Activated T-helper 1 cell treated with anti-CD3 and anti-CD28 coated beads, Interleukin-12 subunit alpha, Interleukin-12 subunit beta, Interleukin-2, Interleukin-4 antibody, amounts not matched to agents 30 ng/mL and 10 ng/mL and 1 ng/mL, durations not matched to agents 14 hours and 24 hours and 36 hours (primary cell): ENCODE data around the gene DNAJC6. TPM values are rescaled to one million over a fixed set of nuclear protein-coding genes. Genes with fewer than 3 reads are reported as not detected.
"Not testable (repeated sequence)": the region's sequence is repeated elsewhere in the genome, so short reads cannot be mapped to it uniquely, and the experiment has no call there.

Experiments used
- DNase-seq: peaks from one replicate; pipeline ENCODE4 v3.0.0; 2021; ENCODE audit warnings: low spot score
- H3K27ac Mint-ChIP-seq: one replicate; pipeline ENCODE4 v1.8.0; 2021; ENCODE audit warnings: mild to moderate bottlenecking, mixed read lengths
- H3K27me3 Mint-ChIP-seq: one replicate; pipeline ENCODE4 v1.8.0; 2022; ENCODE audit warnings: mild to moderate bottlenecking, moderate library complexity, mixed read lengths; ENCODE audit not compliant: insufficient read depth
- H3K36me3 Mint-ChIP-seq: one replicate; pipeline ENCODE4 v1.8.0; 2021; ENCODE audit warnings: low read depth, mixed read lengths
- H3K4me1 Mint-ChIP-seq: one replicate; pipeline ENCODE4 v1.8.0; 2021; ENCODE audit warnings: low read depth, mixed read lengths
- H3K4me3 Mint-ChIP-seq: one replicate; pipeline ENCODE4 v1.8.0; 2021; ENCODE audit warnings: mild to moderate bottlenecking, moderate library complexity, mixed read lengths
- H3K9me3 Mint-ChIP-seq: one replicate; pipeline ENCODE4 v1.8.0; 2021; ENCODE audit warnings: mixed read lengths
- intact Hi-C: fragments of 100-400 bp; cut with micrococcal nuclease; formaldehyde crosslinking; loops from one replicate; pipeline ENCODE4 v1.15.1; 2024
- total RNA-seq: library from RNA; stranded (reverse); gene quantifications from 2 replicates; pipeline ENCODE4 v1.2.3, GENCODE V29; 2022

Gene DNAJC6
- total RNA-seq, 1 donor from 2014 or later = 4.4 TPM

DNA sequence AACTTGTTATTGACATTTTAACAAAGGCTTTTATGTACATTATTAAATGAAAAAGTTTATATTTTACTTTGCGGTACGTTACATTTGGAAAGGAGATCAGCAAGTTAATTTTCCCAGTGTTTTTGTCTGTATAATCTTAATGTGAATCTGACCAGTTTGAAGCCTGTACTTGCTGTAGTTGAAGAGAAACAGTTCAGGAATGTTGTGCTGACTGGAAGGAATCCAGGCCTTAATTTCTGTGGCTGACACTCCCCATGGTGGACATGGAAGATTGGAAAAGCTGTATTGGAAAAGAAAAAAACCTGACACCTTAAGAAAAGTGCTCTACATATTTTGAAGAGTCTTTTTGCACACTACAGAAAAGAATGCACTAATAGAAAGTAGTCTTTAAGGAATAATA lies 126.6 kb downstream of the DNAJC6 start:
- Mint-ChIP-seq H3K4me3 (no peak overlapping the region), H3K9me3 (no peaks in the 10 kb centered on the region), H3K27me3 (no peaks in the 10 kb centered on the region), H3K36me3 (peaks cover 20% of the 10 kb centered on the region), H3K4me1 (peaks cover 20% of the 10 kb centered on the region), H3K27ac (no peak overlapping the region)
- no peak for DNase-seq
- intact Hi-C loops = no loop called here

- H3K36me3 Mint-ChIP-seq = peaks cover 12% of the 10 kb centered on the region
- H3K27me3 Mint-ChIP-seq = no peaks in the 10 kb centered on the region
- no peak overlapping the region for H3K27ac Mint-ChIP-seq
- DNase-seq = no peak
- H3K4me1 Mint-ChIP-seq = peaks cover 5% of the 10 kb centered on the region
- no peak overlapping the region for H3K4me3 Mint-ChIP-seq
- no peaks in the 10 kb centered on the region for H3K9me3 Mint-ChIP-seq
- intact Hi-C loops = no loop called here
Observed at GRCh38 chr1:65437616-65438015, 128.3 kb downstream of the DNAJC6 start.

DNA sequence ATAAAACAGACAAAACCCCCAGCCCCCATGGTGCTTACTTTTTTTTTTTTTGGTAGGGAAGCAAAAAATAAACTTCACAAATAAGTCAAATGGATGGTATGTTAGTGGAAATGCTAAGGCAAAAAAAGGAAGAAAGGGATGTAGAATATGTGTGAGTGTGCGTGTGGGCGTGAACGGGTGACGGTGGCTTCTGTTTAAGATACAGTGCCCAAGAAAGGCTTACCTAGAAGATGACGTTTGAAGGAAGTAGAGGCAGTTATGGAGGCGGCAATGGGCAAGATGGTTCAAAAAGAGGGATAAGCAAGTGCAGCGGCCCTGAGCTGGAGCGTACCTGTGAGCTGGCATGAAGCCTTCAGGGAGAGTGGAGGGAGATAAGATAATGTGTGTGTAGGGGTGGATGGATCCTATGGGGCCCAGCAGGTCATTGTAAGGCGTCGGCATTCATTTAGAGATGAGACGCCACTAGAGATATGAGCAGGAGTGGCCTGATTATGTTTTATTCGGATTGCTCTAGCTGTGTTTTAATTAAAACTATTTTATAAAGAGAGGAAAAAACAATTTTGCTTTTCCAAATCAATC lies 131.1 kb downstream of the DNAJC6 start:
- Mint-ChIP-seq H3K4me3 (no peak overlapping the region), H3K36me3 (peaks cover 3% of the 10 kb centered on the region), H3K27ac (no peak overlapping the region), H3K27me3 (no peaks in the 10 kb centered on the region), H3K4me1 (no peaks in the 10 kb centered on the region), H3K9me3 (no peaks in the 10 kb centered on the region)
- no peak for DNase-seq
- intact Hi-C loops = no loop called here

DNA sequence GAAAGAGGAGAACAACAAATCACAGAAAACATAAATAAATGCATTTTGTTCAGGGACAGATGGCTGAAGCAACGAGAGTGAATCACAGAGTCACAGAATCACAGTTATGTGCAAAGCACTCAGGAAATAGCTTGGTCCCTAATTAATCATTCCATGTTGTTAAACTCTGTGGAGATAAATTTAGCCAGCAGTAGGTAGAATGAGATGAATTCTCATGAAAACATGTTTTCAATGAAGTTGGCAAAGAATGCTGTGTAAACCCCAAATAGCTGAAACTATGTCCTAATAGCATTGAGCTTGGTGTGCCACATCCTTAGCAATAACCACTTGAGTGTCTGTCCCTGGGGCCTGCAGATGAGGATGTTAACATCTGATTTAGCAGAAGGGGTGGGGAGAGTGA lies 131.6 kb downstream of the DNAJC6 start:
- Mint-ChIP-seq H3K36me3 (peaks cover 3% of the 10 kb centered on the region), H3K27me3 (no peaks in the 10 kb centered on the region), H3K27ac (no peak overlapping the region), H3K4me1 (no peaks in the 10 kb centered on the region), H3K4me3 (no peak overlapping the region), H3K9me3 (no peaks in the 10 kb centered on the region)
- DNase-seq = no peak
- intact Hi-C loops = no loop called here

DNA sequence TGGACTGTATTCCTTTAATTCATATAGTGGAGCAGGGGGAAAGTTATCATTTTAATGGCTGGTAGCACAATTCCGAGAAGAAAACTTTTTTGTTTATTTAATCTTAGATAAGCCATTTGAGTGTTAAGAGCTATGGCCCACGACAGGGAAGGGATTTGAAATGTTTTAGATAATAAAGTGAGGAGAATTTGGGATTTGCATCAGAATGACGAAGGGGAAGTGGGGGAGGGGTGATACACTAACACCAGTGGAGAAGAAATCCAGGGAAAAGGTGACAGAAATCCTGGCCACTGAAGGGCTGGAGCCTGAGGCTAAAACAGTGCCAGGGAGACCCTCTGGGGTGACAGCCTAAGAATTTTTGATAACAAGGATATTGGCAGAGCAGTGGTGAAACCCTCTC lies 132.1 kb downstream of the DNAJC6 start:
- Mint-ChIP-seq H3K9me3 (no peaks in the 10 kb centered on the region), H3K4me1 (no peaks in the 10 kb centered on the region), H3K27ac (no peak overlapping the region), H3K27me3 (no peaks in the 10 kb centered on the region), H3K4me3 (no peak overlapping the region), H3K36me3 (no peaks in the 10 kb centered on the region)
- no peak for DNase-seq
- intact Hi-C loops = no loop called here

DNA sequence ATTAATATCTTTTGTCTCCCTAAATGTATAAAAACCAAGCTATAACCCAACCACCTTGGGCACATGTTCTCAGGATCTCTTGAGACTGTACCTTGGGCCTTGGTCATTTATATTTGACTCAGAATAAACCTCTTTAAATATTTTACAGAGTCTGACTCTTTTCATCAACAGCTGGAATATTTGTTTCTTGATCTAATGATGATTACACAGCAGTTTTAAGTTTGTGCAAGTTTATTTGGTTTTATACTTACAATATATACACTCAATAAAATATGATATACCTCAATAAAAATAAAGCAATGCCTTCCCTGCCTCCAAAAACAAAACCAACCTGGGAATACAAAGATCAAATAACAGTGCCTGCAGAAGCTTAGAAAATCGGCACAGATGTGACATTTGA lies 133.1 kb downstream of the DNAJC6 start:
- no peaks in the 10 kb centered on the region for H3K36me3 Mint-ChIP-seq
- no peaks in the 10 kb centered on the region for H3K9me3 Mint-ChIP-seq

GRCh38 chr1:65443647-65444046 lies 134.3 kb downstream of the DNAJC6 start:
- Mint-ChIP-seq H3K9me3 (no peaks in the 10 kb centered on the region), H3K4me1 (no peaks in the 10 kb centered on the region), H3K27me3 (no peaks in the 10 kb centered on the region), H3K36me3 (no peaks in the 10 kb centered on the region), H3K27ac (no peak overlapping the region), H3K4me3 (no peak overlapping the region)
- DNase-seq = no peak
- intact Hi-C loops = no loop called here

More for the DNA sequence above, 133.1 kb downstream of the DNAJC6 start:
- intact Hi-C loops = no loop called here
- Mint-ChIP-seq H3K27me3 (no peaks in the 10 kb centered on the region), H3K4me3 (no peak overlapping the region), H3K27ac (no peak overlapping the region), H3K4me1 (no peaks in the 10 kb centered on the region)
- DNase-seq = no peak

DNA sequence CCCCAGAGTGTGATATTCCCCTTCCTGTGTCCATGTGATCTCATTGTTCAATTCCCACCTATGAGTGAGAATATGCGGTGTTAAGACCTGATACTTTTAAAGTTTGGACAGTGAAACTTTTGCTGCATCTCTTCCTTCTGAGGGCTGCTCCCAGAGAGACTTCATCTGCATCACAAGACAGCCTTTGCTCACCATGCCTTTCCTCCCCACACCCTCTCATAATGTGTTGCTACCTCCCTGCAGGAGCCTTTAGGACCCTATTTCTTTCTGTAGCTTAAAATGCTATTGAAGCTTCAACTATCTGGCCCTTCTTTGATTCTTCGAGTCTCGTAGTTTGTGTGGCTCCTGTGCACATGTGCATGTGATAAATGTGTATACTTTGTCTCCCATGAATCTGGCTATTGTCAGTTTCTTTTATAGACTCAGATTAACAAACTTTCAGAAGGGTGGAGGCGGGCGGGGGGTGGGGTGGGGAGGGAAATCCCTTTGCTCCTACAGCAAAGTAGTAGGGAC lies 134.8 kb downstream of the DNAJC6 start:
- no peaks in the 10 kb centered on the region for H3K9me3 Mint-ChIP-seq
- H3K4me3 Mint-ChIP-seq = no peak overlapping the region
- H3K4me1 Mint-ChIP-seq = no peaks in the 10 kb centered on the region
- intact Hi-C loops = no loop called here
- DNase-seq = no peak
- H3K36me3 Mint-ChIP-seq = no peaks in the 10 kb centered on the region
- H3K27me3 Mint-ChIP-seq = no peaks in the 10 kb centered on the region
- no peak overlapping the region for H3K27ac Mint-ChIP-seq

- no peaks in the 10 kb centered on the region for H3K9me3 Mint-ChIP-seq
- intact Hi-C loops = no loop called here
- no peak overlapping the region for H3K27ac Mint-ChIP-seq
- H3K36me3 Mint-ChIP-seq = no peaks in the 10 kb centered on the region
- no peaks in the 10 kb centered on the region for H3K27me3 Mint-ChIP-seq
- H3K4me1 Mint-ChIP-seq = no peaks in the 10 kb centered on the region
- H3K4me3 Mint-ChIP-seq = no peak overlapping the region
- no peak for DNase-seq
Observed at GRCh38 chr1:65445837-65446236, 136.5 kb downstream of the DNAJC6 start.

- Mint-ChIP-seq H3K9me3 (no peaks in the 10 kb centered on the region), H3K27ac (no peak overlapping the region), H3K27me3 (no peaks in the 10 kb centered on the region), H3K4me3 (no peak overlapping the region), H3K4me1 (no peaks in the 10 kb centered on the region), H3K36me3 (no peaks in the 10 kb centered on the region)
- intact Hi-C loops = no loop called here
- no peak for DNase-seq
Observed at GRCh38 chr1:65449214-65449823, 140.0 kb downstream of the DNAJC6 start.

- H3K9me3 Mint-ChIP-seq, DNase-seq, H3K27me3 Mint-ChIP-seq, H3K4me3 Mint-ChIP-seq, intact Hi-C loops, H3K36me3 Mint-ChIP-seq, H3K27ac Mint-ChIP-seq: not testable (repeated sequence)
- H3K4me1 Mint-ChIP-seq = peaks cover 26% of the 10 kb centered on the region
Observed at GRCh38 chr1:65455678-65456077, 146.3 kb downstream of the DNAJC6 start.

DNA sequence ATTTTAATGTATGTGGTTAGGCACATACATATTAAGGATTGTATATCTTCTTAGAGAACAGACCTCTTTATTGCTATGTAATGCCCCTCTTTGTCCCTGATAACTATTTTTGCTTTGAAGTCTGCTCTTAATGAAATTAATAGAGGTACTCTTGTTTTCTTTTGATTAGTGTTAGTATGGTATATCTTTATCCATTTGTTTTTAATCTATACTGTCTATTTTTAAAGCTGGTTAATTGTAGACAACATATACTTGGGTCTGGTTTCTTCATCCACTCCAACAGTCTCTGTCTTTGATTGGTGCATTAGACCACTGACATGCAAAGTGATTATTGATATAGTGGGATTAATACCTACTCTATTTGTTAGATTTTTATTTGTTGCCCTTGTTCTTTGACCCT lies 147.1 kb downstream of the DNAJC6 start:
- peaks cover 5% of the 10 kb centered on the region for H3K36me3 Mint-ChIP-seq
- peaks cover 9% of the 10 kb centered on the region for H3K9me3 Mint-ChIP-seq
- H3K27me3 Mint-ChIP-seq = no peaks in the 10 kb centered on the region
- peaks cover 26% of the 10 kb centered on the region for H3K4me1 Mint-ChIP-seq
- H3K27ac Mint-ChIP-seq = no peak overlapping the region
- no peak for DNase-seq
- H3K4me3 Mint-ChIP-seq = no peak overlapping the region
- intact Hi-C loops = no loop called here

GRCh38 chr1:65457868-65458267 lies 148.5 kb downstream of the DNAJC6 start:
- peaks cover 5% of the 10 kb centered on the region for H3K36me3 Mint-ChIP-seq
- no peak for DNase-seq
- intact Hi-C loops = loop anchor here (2.0 kb wide), 1 partner anchor 65 kb away; no protein-coding TSS in a partner anchor

More at GRCh38 chr1:65457868-65458267, 148.5 kb downstream of the DNAJC6 start:
- H3K4me1 Mint-ChIP-seq = peaks cover 26% of the 10 kb centered on the region
- H3K4me3 Mint-ChIP-seq = no peak overlapping the region
- H3K9me3 Mint-ChIP-seq = peaks cover 9% of the 10 kb centered on the region
- no peak overlapping the region for H3K27ac Mint-ChIP-seq
- no peaks in the 10 kb centered on the region for H3K27me3 Mint-ChIP-seq
